ENCODE measurements around the gene SIT1.

GRCh38 chr9:35612843-35613242, 37.9 kb downstream of the SIT1 start:
- TF ChIP-seq CREB5 (CRISPR knock-in tag; IDR thresholded peaks at IDR 0.05; ENCODE audit: low read depth) (no peak), BACH2 (CRISPR knock-in tag; IDR thresholded peaks at IDR 0.05; ENCODE audit: borderline replicate concordance) (no peak), PATZ1 (CRISPR knock-in tag; IDR thresholded peaks at IDR 0.05; ENCODE audit: borderline replicate concordance) (no peak), ISL1 (CRISPR knock-in tag; IDR thresholded peaks at IDR 0.05) (no peak), ZNF565 (CRISPR knock-in tag; conservative IDR thresholded peaks at IDR 0.05; ENCODE audit: low read depth) (no peak), ESRRG (CRISPR knock-in tag; IDR thresholded peaks at IDR 0.05) (no peak)
